Left ventricle myocardium inferior (tissue), 1 donor: ENCODE measurements around the gene ROPN1B. TPM values are rescaled to one million over a fixed set of nuclear protein-coding genes. Genes with fewer than 3 reads are reported as not detected.

ENCODE experiments used
- DNase-seq: peaks from one replicate; pipeline ENCODE4 v3.0.0-alpha.2; 2020
- H3K27ac ChIP-seq: fragments of 200-600 bp; replicated peaks from 2 replicates; pipeline ENCODE4 v1.8.0; 2021
- H3K27me3 ChIP-seq: fragments of 200-600 bp; 2 replicates; pipeline ENCODE4 v1.8.0; 2021; ENCODE audit warnings: low read depth
- H3K36me3 ChIP-seq: fragments of 200-600 bp; 2 replicates; pipeline ENCODE4 v1.8.0; 2021
- H3K4me1 ChIP-seq: fragments of 200-600 bp; 2 replicates; pipeline ENCODE4 v1.8.0; 2021
- H3K4me3 ChIP-seq: fragments of 200-600 bp; 2 replicates; pipeline ENCODE4 v1.8.0; 2021; ENCODE audit warnings: mild to moderate bottlenecking, moderate library complexity
- H3K9me3 ChIP-seq: fragments of 200-600 bp; replicated peaks from 2 replicates; pipeline ENCODE4 v1.8.0; 2021
- CTCF ChIP-seq: fragments of 200-600 bp; IDR thresholded peaks from 2 replicates; pipeline ENCODE4 v1.8.0; 2021; ENCODE audit warnings: antibody characterized with exemption, mild to moderate bottlenecking, borderline replicate concordance
- intact Hi-C: fragments of 100-400 bp; cut with micrococcal nuclease; formaldehyde crosslinking; loops from one replicate; pipeline ENCODE4 v1.11.0; 2022
- total RNA-seq: library from RNA; stranded (reverse); fragmentation: NEBNext Ultra II Directional; extraction: Animal tissue kit (Norgen Biotek cat#: 25700); gene quantifications from one replicate; pipeline ENCODE4 v1.2.1, GENCODE V29; 2021
- donor health status: DM: no; HTN: yes; CAD: no; lungs with severe emphysema.

Gene ROPN1B
- total RNA-seq, 1 donor from 2014 or later: 4.0 TPM

- no peaks in the 10 kb centered on the region for H3K9me3 ChIP-seq
- H3K4me1 ChIP-seq: peaks cover 5% of the 10 kb centered on the region
- H3K27me3 ChIP-seq: no peaks in the 10 kb centered on the region
- peaks cover 37% of the 10 kb centered on the region for H3K36me3 ChIP-seq
- no peak for TF ChIP-seq CTCF
- H3K4me3 ChIP-seq: no peak overlapping the region
- no peak overlapping the region for H3K27ac ChIP-seq
- no peak for DNase-seq
- intact Hi-C loops: no loop called here
These were observed 48.4 kb downstream of the ROPN1B start for GRCh38 chr3:126017362-126017761.

- Histone ChIP-seq H3K27me3 (no peaks in the 10 kb centered on the region), H3K9me3 (no peaks in the 10 kb centered on the region), H3K27ac (no peak overlapping the region), H3K36me3 (peaks cover 39% of the 10 kb centered on the region), H3K4me1 (no peaks in the 10 kb centered on the region), H3K4me3 (no peak overlapping the region)
- DNase-seq: no peak
- intact Hi-C loops: no loop called here
- TF ChIP-seq CTCF: no peak
These were observed 49.6 kb downstream of the ROPN1B start for GRCh38 chr3:126018545-126018944.

GRCh38 chr3:126018995-126019394 is 50.0 kb downstream of the ROPN1B start:
- Histone ChIP-seq H3K9me3 (no peaks in the 10 kb centered on the region), H3K4me1 (no peaks in the 10 kb centered on the region), H3K27ac (no peak overlapping the region), H3K27me3 (no peaks in the 10 kb centered on the region), H3K36me3 (peaks cover 41% of the 10 kb centered on the region), H3K4me3 (no peak overlapping the region)
- intact Hi-C loops: no loop called here
- no peak for DNase-seq
- no peak for TF ChIP-seq CTCF

- DNase-seq: no peak
- H3K27ac ChIP-seq: no peak overlapping the region
- TF ChIP-seq CTCF: no peak
- intact Hi-C loops: no loop called here
- H3K4me1 ChIP-seq: no peaks in the 10 kb centered on the region
- peaks cover 43% of the 10 kb centered on the region for H3K36me3 ChIP-seq
- H3K27me3 ChIP-seq: no peaks in the 10 kb centered on the region
- H3K9me3 ChIP-seq: no peaks in the 10 kb centered on the region
- no peak overlapping the region for H3K4me3 ChIP-seq
These were observed 50.7 kb downstream of the ROPN1B start for GRCh38 chr3:126019683-126020082.

- TF ChIP-seq CTCF: no peak
- DNase-seq: no peak
- Histone ChIP-seq H3K36me3 (peaks cover 39% of the 10 kb centered on the region), H3K4me3 (no peak overlapping the region), H3K9me3 (no peaks in the 10 kb centered on the region), H3K27me3 (no peaks in the 10 kb centered on the region), H3K4me1 (no peaks in the 10 kb centered on the region), H3K27ac (no peak overlapping the region)
- intact Hi-C loops: no loop called here
These were observed 52.2 kb downstream of the ROPN1B start for GRCh38 chr3:126021224-126021623.

GRCh38 chr3:126021702-126022101 is 52.7 kb downstream of the ROPN1B start:
- H3K27me3 ChIP-seq: no peaks in the 10 kb centered on the region
- DNase-seq: no peak
- intact Hi-C loops: no loop called here
- no peak overlapping the region for H3K27ac ChIP-seq
- no peaks in the 10 kb centered on the region for H3K9me3 ChIP-seq
- TF ChIP-seq CTCF: no peak
- no peaks in the 10 kb centered on the region for H3K4me1 ChIP-seq
- peaks cover 35% of the 10 kb centered on the region for H3K36me3 ChIP-seq
- H3K4me3 ChIP-seq: no peak overlapping the region
